H1 (cell line): ENCODE results near the gene DAO. TPM values are rescaled to one million over a fixed set of nuclear protein-coding genes. Genes with fewer than 3 reads are reported as not detected.

ENCODE experiments used
- CTCF ChIA-PET: fragments of 300-600 bp; sonication (Branson Sonifier 250); formaldehyde crosslinking; loops from one replicate; lab custom pipeline; 2021; ENCODE audit not compliant: partially characterized antibody; lab: Charles Lee
- POLR2A ChIA-PET: fragments of 300-600 bp; sonication (Branson Sonifier 250); formaldehyde crosslinking; loops from one replicate; lab custom pipeline; 2021; ENCODE audit warnings: inconsistent platforms; ENCODE audit not compliant: partially characterized antibody; lab: Charles Lee
- DNase-seq, 2 experiments: peaks; one replicate each; pipeline versions ENCODE4 v3.0.0 to v3.0.0-alpha.2; 2010 to 2022; ENCODE audit warnings: low spot score in 2 of 2, low read depth in 1 of 2, mixed read lengths in 1 of 2
- FAIRE-seq: peaks from 2 replicates; lab custom pipeline; 2011; peaks lifted over from hg19 to GRCh38; lab: Jason Lieb, UNC
- H2AFZ ChIP-seq: 2 replicates; pipeline ENCODE4 v1.8.1; 2012; ENCODE audit warnings: low read length, inconsistent platforms
- H2AK5ac ChIP-seq: 2 replicates; pipeline ENCODE4 v1.6.1; 2013; ENCODE audit warnings: low read depth, low read length
- H2BK120ac ChIP-seq: replicated peaks from 2 replicates; pipeline ENCODE3; 2013; ENCODE audit warnings: low read depth, low read length, inconsistent platforms
- H2BK12ac ChIP-seq: 2 replicates; pipeline ENCODE4 v1.6.1; 2013; ENCODE audit warnings: low read depth, low read length
- H2BK15ac ChIP-seq: 2 replicates; pipeline ENCODE4 v1.6.1; 2013; ENCODE audit warnings: low read length
- H2BK20ac ChIP-seq: 2 replicates; pipeline ENCODE4 v1.6.1; 2013; ENCODE audit warnings: low read length
- H2BK5ac ChIP-seq: 2 replicates; pipeline ENCODE4 v1.6.1; 2013; ENCODE audit warnings: low read depth, low read length
- H3K14ac ChIP-seq: 2 replicates; pipeline ENCODE4 v1.6.1; 2013; ENCODE audit warnings: inconsistent platforms; ENCODE audit not compliant: insufficient read length
- H3K18ac ChIP-seq: 2 replicates; pipeline ENCODE4 v1.6.1; 2013; ENCODE audit warnings: low read length; ENCODE audit errors: extremely low read depth
- H3K23ac ChIP-seq: 2 replicates; pipeline ENCODE4 v1.6.1; 2013; ENCODE audit warnings: inconsistent platforms; ENCODE audit not compliant: insufficient read length
- H3K23me2 ChIP-seq: 2 replicates; pipeline ENCODE4 v1.6.1; 2013; ENCODE audit warnings: low read depth, low read length
- H3K27ac ChIP-seq: 2 replicates; pipeline ENCODE4 v1.6.1; 2011; ENCODE audit warnings: low read depth, low read length, inconsistent platforms
- H3K27me3 ChIP-seq, 4 experiments: replicated peaks in 1 of 4; 1 replicate in 1 of 4; 2 replicates in 3 of 4; pipeline versions ENCODE4 v1.6.1 to v1.8.1; 2011 to 2013; ENCODE audit warnings: low read length in 3 of 4, mild to moderate bottlenecking in 3 of 4, inconsistent platforms in 2 of 4, mixed read lengths in 2 of 4, moderate library complexity in 1 of 4; ENCODE audit not compliant: control insufficient read depth in 3 of 4, insufficient read depth in 3 of 4; ENCODE audit errors: extremely low read depth in 1 of 4
- H3K36me3 ChIP-seq, 4 experiments: 2 replicates each; pipeline versions ENCODE4 v1.6.1 to v1.8.1; 2011 to 2013; ENCODE audit warnings: mild to moderate bottlenecking in 4 of 4, low read length in 3 of 4, moderate library complexity in 2 of 4, control low read depth in 1 of 4, inconsistent platforms in 1 of 4; ENCODE audit not compliant: insufficient read depth in 4 of 4, control insufficient read depth in 2 of 4
- H3K4ac ChIP-seq: replicated peaks from 2 replicates; pipeline ENCODE3; 2013; ENCODE audit warnings: low read length, low read depth, mixed read lengths, inconsistent platforms; ENCODE audit not compliant: insufficient read length
- H3K4me1 ChIP-seq, 4 experiments: replicated peaks in 1 of 4; 1 replicate in 1 of 4; 2 replicates in 3 of 4; pipeline versions ENCODE4 v1.6.1 to v1.8.1; 2011 to 2013; ENCODE audit warnings: low read length in 3 of 4, inconsistent platforms in 2 of 4, mixed read lengths in 1 of 4; ENCODE audit not compliant: insufficient read depth in 4 of 4, control insufficient read depth in 3 of 4
- H3K4me2 ChIP-seq, 2 experiments: 2 replicates each; pipeline versions ENCODE4 v1.6.1 to v1.8.1; 2011 to 2013; ENCODE audit warnings: low read depth in 2 of 2, low read length in 2 of 2, control low read depth in 1 of 2, inconsistent platforms in 1 of 2, mild to moderate bottlenecking in 1 of 2; ENCODE audit not compliant: insufficient read depth in 1 of 2
- H3K4me3 ChIP-seq, 4 experiments: fragments of 200-600, 300-600 bp in 1 of 4; sonication (generic), shearing (Covaris generic), sonication (Bioruptor Twin) in 1 of 4; 2 replicates each; pipeline versions ENCODE4 v1.5.1 to v1.8.1; 2011 to 2016; ENCODE audit warnings: low read length in 4 of 4, low read depth in 3 of 4, control low read depth in 2 of 4, inconsistent platforms in 2 of 4, mild to moderate bottlenecking in 2 of 4, mixed read lengths in 1 of 4, moderate library complexity in 1 of 4; ENCODE audit not compliant: insufficient read depth in 2 of 4; ENCODE audit errors: extremely low read depth in 1 of 4
- H3K56ac ChIP-seq: replicated peaks from 2 replicates; pipeline ENCODE3; 2013; ENCODE audit warnings: low read depth, mild to moderate bottlenecking, mixed read lengths, low read length, inconsistent platforms; ENCODE audit not compliant: insufficient read length
- H3K79me1 ChIP-seq: 2 replicates; pipeline ENCODE4 v1.6.1; 2013; ENCODE audit warnings: low read depth, low read length, control low read depth
- H3K79me2 ChIP-seq, 2 experiments: 2 replicates each; pipeline versions ENCODE4 v1.6.1 to v1.8.1; 2012 to 2013; ENCODE audit warnings: low read length in 2 of 2, mild to moderate bottlenecking in 2 of 2, inconsistent platforms in 1 of 2; ENCODE audit not compliant: insufficient read depth in 2 of 2, control insufficient read depth in 1 of 2
- H3K9ac ChIP-seq, 4 experiments: replicated peaks in 1 of 4; 1 replicate in 1 of 4; 2 replicates in 3 of 4; pipeline versions ENCODE4 v1.6.1 to v1.8.1; 2011 to 2013; ENCODE audit warnings: low read depth in 3 of 4, low read length in 3 of 4, control low read depth in 2 of 4, mild to moderate bottlenecking in 2 of 4, moderate library complexity in 2 of 4, inconsistent platforms in 1 of 4; ENCODE audit errors: extremely low read depth in 1 of 4
- H3K9me3 ChIP-seq, 2 experiments: 2 replicates each; pipeline versions ENCODE4 v1.6.1 to v1.8.1; 2012 to 2013; ENCODE audit warnings: mild to moderate bottlenecking in 2 of 2, moderate library complexity in 2 of 2, control low read depth in 1 of 2, inconsistent platforms in 1 of 2, low read depth in 1 of 2, low read length in 1 of 2, mixed read lengths in 1 of 2; ENCODE audit not compliant: insufficient read depth in 2 of 2
- H4K20me1 ChIP-seq, 2 experiments: replicated peaks in 1 of 2; 2 replicates each; pipeline versions ENCODE3 to v1.8.1; 2011 to 2013; ENCODE audit warnings: inconsistent platforms in 2 of 2, low read length in 2 of 2, mild to moderate bottlenecking in 1 of 2; ENCODE audit not compliant: insufficient read depth in 2 of 2, control insufficient read depth in 1 of 2
- H4K5ac ChIP-seq: 2 replicates; pipeline ENCODE4 v1.6.1; 2013; ENCODE audit warnings: low read length, low read depth, mixed read lengths, inconsistent platforms; ENCODE audit not compliant: insufficient read length
- H4K8ac ChIP-seq: 2 replicates; pipeline ENCODE4 v1.8.0; 2013; ENCODE audit warnings: mild to moderate bottlenecking, moderate library complexity, low read length, inconsistent platforms; ENCODE audit not compliant: insufficient read depth; ENCODE audit errors: extremely low read depth
- H4K91ac ChIP-seq: replicated peaks from 2 replicates; pipeline ENCODE3; 2013; ENCODE audit warnings: low read length, mixed read lengths, inconsistent platforms; ENCODE audit not compliant: insufficient read length
- CHD2 ChIP-seq: IDR thresholded peaks from 2 replicates; pipeline ENCODE4 v1.6.1; 2012; ENCODE audit warnings: low read length, improper control_type of control experiment
- NRF1 ChIP-seq: IDR thresholded peaks from 2 replicates; pipeline ENCODE4 v1.6.1; 2011; ENCODE audit warnings: mild to moderate bottlenecking, low read depth, low read length, improper control_type of control experiment
- SP2 ChIP-seq: IDR thresholded peaks from 2 replicates; pipeline ENCODE4 v1.6.1; 2012; ENCODE audit warnings: mild to moderate bottlenecking, low read length, inconsistent platforms
- WGBS, 2 experiments: shearing (Covaris generic) in 1 of 2; methylation state at CpG; one replicate each; pipeline versions ENCODE4 v1.1.6 to v1.1.7; 2013 to 2015; ENCODE audit warnings: low lambda C conversion rate in 2 of 2, mixed read lengths in 2 of 2, inconsistent platforms in 1 of 2, low coverage in 1 of 2, missing lambda C conversion rate in 1 of 2; ENCODE audit not compliant: insufficient replicate concordance in 2 of 2, insufficient coverage in 1 of 2, insufficient read length in 1 of 2; ENCODE audit errors: extremely low coverage in 1 of 2, missing lambda C conversion rate in 1 of 2; 5-methylcytosine and 5-hydroxymethylcytosine counted together
- polyA plus RNA-seq, 7 experiments: library from polyadenylated mRNA; depleted of rRNA in 3 of 7; stranded (reverse) in 5 of 7; unstranded in 2 of 7; fragments of >200 nt in 5 of 7; fragments of 200-250 nt in 2 of 7; gene quantifications; 1 replicate in 5 of 7; 2 replicates in 1 of 7; 4 replicates in 1 of 7; pipeline versions ENCODE4 v1.2.1 to v1.2.3, GENCODE V29; 2011 to 2013; ENCODE audit warnings: missing spikeins in 2 of 7, mixed read lengths in 2 of 7
- total RNA-seq: library from RNA; stranded (reverse); fragmentation: NEBNext Ultra II Directional; extraction: Animal tissue kit (Norgen Biotek cat#: 25700); gene quantifications from 2 replicates; pipeline ENCODE4 v1.2.1, GENCODE V29; 2021

Gene DAO
- total and polyA plus RNA-seq, 2 of the 8 experiments (the other 6 are each of a cell fraction or from before 2014, with no cell fraction given) = not detected

DNA sequence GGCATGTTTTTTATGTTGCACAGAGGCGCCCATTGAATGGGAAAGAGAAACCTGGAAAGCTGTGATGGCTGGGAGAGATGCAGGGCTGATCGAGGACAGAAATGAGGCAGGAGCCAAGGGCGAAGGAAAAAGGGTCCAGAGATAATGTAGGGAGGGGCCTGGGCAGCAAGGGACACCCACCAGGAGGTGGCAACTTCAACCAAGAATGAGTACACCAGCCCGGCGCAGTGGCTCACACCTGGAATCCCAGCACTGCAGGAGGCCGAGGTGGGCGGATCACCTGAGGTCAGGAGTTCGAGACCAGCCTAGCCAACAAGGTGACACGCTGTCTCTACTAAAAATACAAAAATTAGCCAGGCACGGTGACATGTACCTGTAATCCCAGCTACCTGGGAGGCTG, 26.5 kb upstream of the DAO start:
- Histone ChIP-seq H3K23ac (no peak overlapping the region), H2AK5ac (no peak overlapping the region), H3K14ac (no peak overlapping the region), H3K79me1 (peaks cover 13% of the 10 kb centered on the region), H3K27ac (no peak overlapping the region), H3K9ac (no peak overlapping the region), H3K4ac (no peak overlapping the region), H3K9me3 (0 out of 4 replicates have a peak, but pooled peaks cover 0 to 4% of the 10 kb centered on the region in 2 experiments), H2BK12ac (no peak overlapping the region), H3K79me2 (peaks cover 0 to 31% of the 10 kb centered on the region in 2 experiments; a peak in 2 of 4 replicates), H4K20me1 (peaks cover 2 to 8% of the 10 kb centered on the region in 2 experiments), H4K5ac (no peak overlapping the region), H2BK120ac (no peak overlapping the region), H3K4me3 (no peak overlapping the region), H4K8ac (no peak overlapping the region), H2BK15ac (no peak overlapping the region), H3K56ac (no peak overlapping the region), H4K91ac (no peak overlapping the region), H2BK5ac (no peak overlapping the region), H3K4me1 (peaks cover 0 to 17% (median 10%) of the 10 kb centered on the region in 4 experiments; a peak in 6 of 7 replicates), H2BK20ac (no peak overlapping the region), H3K4me2 (no peak overlapping the region), H2AFZ (no peak overlapping the region), H3K36me3 (peaks cover 0 to 19% (median 2%) of the 10 kb centered on the region in 4 experiments; a peak in 5 of 8 replicates), H3K23me2 (peaks cover 11% of the 10 kb centered on the region), H3K27me3 (no peaks in the 10 kb centered on the region), H3K18ac (no peak overlapping the region)
- CTCF ChIA-PET = interaction anchor here (0.7 to 1.1 kb wide), 3 partner anchors 8 to 79 kb away, joined by 3 to 4 read pairs (median 3); no protein-coding TSS in a partner anchor
- POLR2A ChIA-PET = no interaction called here
- TF ChIP-seq SP2 = no peak
- TF ChIP-seq NRF1 = no peak
- no peak for TF ChIP-seq CHD2
- WGBS, 2 experiments = 90% methylated on average over 10 of the region's 10 CpGs; no CpG with 5 or more reads in 1 of the 2 experiments
- FAIRE-seq = no peak
- no peak for DNase-seq
